Hindlimb muscle (tissue), 1 donor: Measurements from ENCODE around the gene AUTS2. TPM values are rescaled to one million over a fixed set of nuclear protein-coding genes. Genes with fewer than 3 reads are reported as not detected.
"Not testable (repeated sequence)": the region's sequence is repeated elsewhere in the genome, so short reads cannot be mapped to it uniquely, and the experiment has no call there.

Source experiments
- DNase-seq: peaks from one replicate; pipeline ENCODE4 v3.0.0-alpha.2; 2013
- polyA plus RNA-seq: library from polyadenylated mRNA; unstranded; fragments of 120-200 nt; gene quantifications from one replicate; pipeline ENCODE4 v1.2.1, GENCODE V29; 2013; ENCODE audit not compliant: insufficient read length

The AUTS2 gene
- polyA plus RNA-seq, 1 donor, result 80.5 TPM

DNA sequence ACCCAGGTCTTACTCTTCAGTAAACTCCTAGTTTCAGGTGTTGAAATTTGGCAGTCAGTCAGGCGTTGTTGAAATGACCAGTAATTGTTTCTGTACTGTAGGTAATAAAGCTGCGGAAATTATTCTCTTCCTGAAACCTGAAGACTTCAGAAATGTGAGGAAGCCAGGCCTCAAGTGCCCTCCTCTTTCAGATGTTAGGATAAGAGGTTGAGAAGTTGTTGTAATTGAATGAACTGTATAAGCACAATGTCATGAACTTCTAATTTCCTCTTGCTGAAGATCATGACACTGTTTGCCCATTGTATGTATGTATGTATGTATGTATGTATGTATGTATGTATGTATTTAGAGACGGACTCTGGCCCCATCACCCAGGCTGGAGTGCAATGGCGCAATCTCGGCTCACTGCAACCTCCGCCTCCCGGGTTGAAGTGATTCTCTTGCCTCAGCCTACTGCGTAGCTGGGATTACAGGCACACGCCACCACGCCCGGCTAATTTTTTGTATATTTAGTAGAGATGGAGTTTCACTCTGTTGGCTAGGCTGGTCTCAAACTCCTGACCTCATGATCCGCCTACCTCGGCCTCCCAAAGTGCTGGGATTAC is 1131.4 kb downstream of the AUTS2 start:
- DNase-seq, result not testable (repeated sequence)

DNA sequence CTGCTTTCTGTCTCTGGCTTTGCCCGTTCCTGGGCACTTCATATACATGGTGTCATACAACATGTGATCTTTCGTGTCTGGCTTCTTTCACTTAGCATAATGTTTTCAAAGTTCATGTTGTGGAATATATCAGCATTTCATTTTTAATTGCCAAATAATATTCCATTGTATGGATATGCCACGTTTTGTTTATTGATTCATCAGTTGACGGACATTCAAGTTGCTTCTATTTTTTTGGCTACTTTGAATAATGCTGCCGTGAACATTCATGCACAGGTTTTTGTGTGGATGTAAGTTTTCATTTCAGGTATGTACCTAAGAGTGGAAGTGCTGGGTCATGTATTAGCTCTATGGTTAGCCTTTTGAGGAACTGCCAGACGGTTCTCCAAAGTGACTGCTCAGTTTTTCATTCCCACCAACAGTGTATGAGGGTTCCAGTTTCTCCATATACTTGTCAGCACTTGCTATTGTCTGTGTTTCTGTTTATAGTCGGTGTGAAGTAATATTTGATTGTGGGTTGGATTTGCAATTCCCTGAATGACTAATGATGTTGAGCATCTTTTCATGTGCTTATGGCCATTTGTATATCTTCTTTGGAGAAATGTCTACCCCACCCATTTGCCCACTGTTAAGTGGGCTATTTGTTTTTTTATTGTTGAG is 1132.3 kb downstream of the AUTS2 start:
- no peak for DNase-seq

DNA sequence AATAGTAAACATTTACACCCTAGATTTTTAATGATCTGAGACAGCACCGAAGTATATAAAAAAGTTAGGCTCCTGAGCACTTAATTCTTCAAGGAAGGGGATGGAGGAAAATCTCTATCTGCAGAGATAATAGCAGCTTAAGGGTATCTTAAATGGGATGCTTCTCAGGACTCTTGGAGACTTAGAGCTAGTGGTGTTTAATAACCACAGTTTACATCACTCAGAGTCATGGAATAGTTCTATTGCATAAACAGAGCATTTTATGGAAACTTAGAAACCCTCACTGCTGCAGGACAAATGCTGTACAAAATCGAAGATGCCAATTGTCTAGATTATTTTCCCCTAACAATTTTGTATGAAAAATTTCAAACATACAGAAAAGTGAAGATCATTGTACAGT is 1134.8 kb downstream of the AUTS2 start:
- no peak for DNase-seq

DNA sequence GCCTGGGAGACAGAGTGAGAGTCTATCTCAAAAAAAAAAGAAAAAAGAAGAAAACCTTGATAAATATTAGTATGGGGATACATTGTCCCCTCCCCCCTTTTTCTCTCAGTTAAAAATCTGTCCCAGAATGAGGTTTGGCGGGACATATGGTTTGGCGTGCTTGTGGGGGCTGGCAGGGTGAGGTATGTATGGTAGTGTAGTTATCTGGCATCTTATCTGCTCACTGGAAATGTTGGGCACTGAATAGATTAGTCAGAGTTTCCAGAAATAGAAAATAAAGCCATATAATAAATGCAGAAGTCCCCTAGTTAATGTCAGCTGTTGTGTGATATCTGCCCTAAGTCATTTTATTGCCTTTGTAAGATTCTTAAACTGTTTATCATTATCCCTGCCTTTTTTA is 1136.1 kb downstream of the AUTS2 start:
- DNase-seq, result no peak

DNA sequence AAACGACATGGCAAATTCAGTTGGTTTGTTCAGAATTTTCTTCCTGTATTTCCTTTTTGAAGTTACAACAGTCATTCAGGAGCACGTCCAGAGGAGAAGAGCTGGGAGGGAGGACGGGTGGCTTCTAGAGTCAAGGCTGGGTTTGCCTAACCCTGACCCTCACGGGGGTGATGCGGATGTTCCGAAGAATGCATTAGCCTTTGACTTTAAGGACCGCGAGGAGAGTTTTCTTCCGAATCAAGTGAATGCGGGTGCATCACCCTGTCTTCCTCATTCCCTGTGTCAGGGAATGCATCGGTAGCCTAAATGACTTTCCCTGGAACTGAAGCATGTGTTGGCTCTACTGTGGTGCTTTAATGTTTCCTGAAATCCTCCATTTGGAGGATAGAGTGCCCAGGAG is 1137.0 kb downstream of the AUTS2 start:
- no peak for DNase-seq

DNA sequence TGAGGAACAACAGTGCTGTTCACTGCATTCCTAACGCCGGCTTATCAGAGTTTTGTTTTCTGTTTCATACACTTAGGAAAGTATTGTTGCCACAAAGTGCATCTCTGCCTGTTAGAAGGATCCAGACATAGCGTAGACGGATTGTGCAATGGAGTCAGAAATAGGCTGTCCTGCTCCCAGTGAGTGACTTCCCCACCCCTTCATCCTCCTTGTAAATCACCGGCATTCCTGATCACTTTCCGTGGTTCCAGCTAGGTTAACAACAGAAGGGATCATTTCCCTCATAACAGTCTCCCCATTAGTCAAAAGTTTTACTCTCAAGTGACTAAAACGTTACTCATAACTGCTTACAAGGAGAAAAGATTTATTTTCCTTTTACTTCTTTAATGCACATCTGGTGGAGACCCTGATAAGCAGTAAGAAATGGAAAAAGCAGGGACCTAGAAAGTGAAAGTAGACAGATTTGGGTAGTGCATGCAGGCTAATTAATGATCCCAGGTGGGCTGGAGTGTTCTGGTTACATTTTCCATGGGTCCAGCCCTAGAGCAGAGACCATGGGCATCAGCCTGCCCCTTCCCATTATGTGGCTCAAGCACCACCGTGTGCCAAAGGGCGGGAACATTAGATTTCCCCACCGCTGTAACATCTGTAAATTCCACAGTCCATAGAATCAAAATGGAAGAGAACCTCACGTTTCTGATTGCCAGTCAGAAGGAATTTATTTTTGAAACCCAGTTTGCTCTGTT is 1138.6 kb downstream of the AUTS2 start:
- DNase-seq, result peak; percentile 20

DNA sequence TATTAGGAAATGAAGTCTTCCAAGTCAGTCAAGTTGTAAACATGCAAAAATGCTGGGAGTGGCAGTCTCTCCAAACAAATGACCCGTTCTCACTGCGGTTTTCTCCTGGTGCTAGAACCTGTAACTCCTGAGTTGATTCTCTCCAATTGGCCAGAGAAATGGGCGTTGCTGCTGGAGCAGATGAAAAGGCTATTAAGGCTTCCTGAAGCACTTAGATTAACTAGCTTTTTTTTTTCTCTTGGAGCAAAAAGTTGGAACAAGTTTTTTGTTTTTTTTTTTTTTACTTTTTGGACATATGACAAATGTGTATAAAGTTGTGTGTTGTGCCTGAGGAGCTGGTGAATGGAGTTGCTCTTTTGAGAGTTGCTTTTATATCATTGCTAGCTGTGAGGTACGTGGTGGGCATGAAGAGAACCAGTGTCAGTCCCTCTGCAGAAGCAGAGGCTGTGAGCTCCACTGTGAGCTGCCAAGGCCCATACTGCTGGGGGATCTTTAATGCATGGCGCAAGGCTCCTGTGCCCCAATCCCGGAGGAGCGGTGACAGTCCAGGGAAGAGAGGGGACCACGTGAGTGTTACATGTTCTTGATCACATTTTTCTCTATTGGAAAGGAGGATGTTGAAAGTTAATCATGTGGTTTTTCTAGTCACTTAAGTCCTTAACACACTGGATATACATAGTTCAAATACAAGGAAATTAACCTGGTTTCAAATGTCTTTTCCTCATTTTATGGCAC is 1140.0 kb downstream of the AUTS2 start:
- peak; percentile 18 for DNase-seq

DNA sequence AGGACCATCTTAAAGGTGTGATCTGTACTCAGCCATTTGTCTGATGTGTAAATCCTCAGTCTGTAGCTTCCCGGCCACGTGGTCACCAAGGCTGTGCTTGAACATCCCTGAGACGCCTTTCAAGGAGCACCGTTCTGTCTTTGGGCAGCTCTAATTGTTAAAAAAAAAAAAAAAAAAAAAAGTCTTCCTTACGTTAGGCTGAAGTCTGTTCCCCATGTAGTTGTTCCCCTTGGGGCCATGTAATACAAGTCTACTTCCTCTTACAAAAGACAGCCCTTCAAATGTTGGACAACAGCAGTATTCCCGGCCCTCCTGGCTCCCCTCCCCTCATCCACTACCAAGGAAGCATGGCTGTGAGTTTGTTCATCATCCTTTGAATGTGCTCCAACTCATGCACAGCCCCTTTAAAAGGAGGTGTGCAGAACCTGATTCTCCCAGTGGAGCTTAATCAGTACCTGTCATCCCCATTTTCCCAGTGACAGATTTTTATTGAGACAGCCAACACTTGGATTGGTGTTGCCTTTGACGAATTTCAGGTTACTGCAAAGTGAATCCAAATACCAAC is 1141.5 kb downstream of the AUTS2 start:
- DNase-seq, result no peak

DNA sequence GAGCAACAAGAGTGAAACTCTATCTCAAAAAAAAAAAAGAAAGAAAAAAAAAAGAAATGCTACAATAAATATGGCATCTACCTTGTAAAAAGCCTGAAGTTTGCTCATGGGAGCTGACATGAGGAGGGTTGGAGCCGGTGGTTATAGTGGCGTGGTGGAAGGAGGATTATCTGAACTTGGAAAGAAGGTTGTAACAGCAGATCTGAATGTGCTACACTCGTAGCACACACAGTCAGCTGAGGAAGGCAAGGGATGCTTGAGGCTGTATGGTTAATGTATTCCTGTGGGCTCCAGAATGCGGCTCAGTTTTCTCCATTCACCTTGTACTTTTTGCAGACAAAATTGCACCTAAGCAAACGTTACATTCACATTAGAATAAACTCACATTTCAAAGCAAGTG is 1143.4 kb downstream of the AUTS2 start:
- no peak for DNase-seq

DNA sequence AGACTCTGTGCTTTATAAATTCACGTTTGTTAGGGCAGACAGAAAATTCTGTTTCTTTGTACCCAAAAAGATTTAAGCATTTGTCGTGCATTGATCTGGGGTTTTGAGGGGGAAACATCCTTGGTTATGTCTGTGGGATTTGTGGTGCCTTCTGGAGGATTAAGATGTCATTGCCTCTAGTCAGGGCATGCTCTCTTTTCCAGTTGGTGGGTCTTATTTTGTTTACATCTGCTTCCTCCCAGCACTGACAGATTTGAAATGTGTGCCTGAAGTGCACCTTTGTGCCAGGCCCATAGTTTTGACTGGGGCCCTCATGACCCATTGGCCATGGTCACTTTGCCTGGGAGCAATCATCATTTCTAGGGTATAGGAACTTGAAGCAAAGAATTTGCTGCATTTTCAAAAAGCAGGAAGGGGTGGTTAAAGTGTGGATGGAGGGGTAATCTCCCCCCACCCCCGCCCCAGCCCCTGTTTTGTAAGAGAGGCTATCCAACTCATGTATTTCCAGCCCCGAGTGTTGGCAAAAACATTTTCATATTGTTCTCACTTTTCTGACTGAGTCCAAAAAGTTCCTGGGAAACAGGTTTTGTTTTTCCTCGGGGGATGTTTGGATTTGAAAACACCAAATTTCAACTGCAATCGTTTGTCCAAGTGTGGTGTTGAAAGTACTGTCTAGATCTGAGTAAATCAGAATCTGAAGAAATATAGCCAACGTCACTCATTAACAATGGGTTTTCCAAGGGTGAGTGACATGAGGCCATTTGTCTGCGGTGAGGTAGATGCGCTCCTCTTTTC is 1145.5 kb downstream of the AUTS2 start:
- no peak for DNase-seq

DNA sequence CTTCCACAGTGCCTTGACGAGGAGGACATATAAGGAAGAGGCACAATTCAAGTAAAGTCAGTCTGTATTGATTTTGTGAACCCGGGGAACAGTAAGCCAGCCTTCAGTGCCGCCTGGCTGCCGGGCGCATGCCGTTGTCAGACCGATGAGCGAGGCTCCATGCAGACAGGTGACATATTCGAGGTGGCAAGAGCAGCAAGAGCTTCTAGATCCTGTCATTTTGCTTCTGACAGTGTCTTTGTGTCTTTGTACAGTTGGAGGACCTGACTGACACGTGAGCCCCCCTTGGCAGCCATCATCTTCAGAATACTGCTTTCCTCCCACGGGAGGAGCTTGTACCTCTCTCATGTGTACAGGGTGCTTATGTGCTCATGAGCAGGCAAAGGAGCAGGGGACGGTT is 1146.2 kb downstream of the AUTS2 start:
- no peak for DNase-seq

DNA sequence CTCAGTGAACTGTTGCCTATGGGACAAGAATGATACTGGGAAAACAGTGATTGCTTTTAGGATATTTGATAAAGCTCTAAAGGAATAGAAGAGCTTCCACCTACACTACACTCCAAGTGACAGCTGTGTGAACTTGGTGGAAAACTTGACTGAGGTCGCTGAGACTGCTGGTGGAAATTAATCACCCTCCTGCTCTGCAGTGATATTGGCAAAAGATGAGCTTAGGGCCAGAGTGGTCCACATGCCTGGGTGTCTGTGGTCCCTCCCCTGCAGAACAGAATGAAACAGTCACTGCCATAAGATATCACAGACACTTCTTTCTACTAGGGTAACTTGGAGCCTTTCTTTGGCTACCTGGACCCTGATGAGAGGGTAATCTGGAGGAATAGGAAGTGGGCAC is 1151.6 kb downstream of the AUTS2 start:
- no peak for DNase-seq

DNA sequence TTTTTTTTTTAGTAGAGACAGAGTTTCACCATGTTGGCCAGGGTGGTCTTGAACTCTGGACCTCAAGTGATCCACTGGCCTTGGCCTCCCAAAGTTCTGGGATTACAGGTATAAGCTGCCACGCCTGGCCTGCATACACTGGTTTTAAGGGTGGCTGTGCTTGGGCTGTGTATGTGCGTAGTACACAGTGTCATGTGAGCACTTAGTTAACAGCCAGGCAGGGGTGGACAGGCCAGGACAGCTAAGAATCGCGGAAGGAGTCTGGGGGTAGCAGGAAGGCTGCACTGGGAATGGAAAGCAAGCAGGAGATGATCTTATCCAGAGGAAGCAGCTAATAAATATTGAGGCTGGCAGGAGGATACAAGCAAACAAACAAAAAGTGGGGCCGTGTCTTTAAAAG is 1153.6 kb downstream of the AUTS2 start:
- DNase-seq, result no peak

DNA sequence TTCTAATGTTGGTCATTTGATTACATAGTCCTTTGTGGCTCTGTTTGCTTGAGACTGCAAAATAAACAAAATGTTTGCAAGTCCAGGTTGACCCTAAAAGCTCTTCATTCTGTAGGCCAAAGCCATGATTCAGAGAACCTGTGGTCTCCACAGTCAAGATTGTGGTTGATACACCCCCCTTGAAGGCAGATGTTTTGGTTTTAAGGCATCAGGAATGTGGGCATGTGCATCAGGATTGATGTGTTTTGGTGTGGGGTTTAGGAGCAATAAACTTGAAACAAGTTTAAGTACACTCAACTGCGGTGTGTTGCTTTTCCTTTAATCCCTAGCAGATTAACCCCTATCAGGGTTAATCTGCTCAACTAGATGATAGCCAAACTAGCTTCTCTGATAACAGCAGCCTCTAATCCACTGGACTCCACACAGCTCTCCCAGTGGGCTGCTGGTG is 1154.5 kb downstream of the AUTS2 start:
- no peak for DNase-seq

DNA sequence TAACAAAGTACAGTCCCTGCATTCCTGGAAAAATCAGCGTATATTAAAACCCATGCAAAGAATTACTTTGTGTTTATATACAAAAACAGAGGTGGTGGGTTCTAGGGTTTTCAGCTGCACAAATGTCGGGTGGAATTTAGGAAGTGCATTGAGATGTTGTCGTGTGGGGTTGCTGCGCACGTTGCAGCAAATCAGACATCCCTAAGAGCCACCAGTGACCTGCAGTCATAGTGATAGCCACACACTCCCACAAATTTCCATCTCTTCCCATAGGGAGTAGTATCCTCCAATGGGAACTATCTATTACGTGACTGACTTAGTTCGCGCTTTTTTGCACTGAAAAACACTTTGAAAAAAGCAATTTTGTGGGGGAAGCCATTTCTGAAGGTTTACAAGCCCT is 1158.5 kb downstream of the AUTS2 start:
- DNase-seq, result no peak

DNA sequence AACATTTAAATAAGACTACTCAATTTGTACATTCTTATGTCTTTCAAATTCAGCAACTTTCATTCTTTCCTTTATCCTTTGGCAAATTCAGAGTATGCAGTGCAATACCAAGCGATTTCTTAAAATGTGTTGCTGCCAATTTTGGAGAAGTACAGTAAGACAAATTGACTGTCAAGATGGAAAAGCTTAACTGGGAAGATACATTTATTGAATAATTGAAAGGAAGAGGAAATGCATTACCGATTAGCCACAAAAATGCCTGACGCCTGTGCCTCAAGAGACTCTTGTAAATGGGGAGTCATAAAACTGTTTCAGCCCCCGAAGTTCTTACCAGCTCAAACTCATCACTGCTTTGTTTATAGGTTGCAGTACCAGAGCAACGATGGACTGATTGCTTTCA is 1160.4 kb downstream of the AUTS2 start:
- no peak for DNase-seq

DNA sequence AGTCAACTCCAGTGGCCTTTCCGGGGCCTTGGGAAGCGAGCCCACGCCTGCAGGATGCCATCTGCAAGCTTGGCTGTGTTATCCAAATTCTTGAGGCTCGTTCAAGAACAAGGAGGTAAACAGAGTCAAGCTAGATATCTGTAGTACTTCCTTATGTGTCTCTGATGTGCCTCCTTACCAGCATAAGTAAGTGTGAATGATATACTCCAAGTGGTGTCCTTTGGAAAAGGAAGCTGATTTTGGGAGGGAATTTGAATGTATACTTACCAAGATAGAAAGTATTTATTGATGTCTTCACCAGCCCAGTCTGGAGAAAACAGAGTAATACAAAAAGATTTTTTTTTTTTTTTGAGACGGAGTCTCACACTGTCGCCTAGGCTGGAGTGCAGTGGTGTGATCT is 1161.4 kb downstream of the AUTS2 start:
- no peak for DNase-seq

DNA sequence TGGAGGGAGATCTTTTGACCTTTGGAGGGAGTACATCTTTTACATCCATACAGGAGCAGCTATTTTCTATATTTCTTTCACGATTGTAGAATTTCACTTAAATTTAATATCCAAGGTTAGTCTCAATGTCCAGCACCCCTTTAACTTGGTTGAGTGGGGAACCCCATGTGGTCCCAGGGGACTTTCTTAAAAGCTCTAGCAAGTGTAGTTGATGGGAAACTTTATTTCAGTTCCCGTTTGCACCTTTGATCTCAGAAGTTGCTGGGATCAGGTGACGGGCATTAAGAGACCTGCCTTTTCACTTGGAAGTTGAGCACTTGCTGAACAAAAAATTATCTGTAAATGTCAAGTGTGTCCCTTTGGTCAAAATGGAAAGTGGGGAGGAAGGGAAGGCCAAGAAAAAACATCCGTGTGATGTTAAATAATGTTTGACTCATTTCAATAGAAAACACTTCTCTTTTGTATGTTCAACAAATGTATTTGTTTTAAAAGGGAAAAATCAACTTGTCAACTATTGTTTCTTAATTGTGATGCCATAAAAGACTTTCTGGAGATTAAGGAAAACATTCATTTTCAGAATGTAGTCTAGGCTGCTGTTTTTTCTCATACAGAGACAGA is 1163.5 kb downstream of the AUTS2 start:
- DNase-seq, result no peak

DNA sequence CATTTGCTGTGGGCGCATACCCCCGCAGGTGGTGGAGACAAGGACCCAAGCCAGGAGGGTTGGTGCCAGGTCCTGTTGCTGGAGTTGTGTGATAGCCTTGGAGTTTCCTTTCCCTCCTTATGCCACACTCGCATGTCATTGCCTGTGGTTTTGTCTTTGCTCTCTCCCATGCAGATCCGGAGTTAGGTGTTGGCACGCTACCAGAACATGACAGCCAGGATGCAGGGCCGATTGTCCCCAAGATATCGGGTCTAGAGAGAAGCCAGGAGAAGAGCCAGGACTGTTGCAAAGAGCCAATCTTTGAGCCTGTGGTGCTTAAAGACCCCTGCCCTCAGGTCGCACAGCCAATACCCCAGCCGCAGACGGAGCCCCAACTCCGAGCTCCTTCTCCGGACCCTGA is 1164.4 kb downstream of the AUTS2 start:
- DNase-seq, result no peak

DNA sequence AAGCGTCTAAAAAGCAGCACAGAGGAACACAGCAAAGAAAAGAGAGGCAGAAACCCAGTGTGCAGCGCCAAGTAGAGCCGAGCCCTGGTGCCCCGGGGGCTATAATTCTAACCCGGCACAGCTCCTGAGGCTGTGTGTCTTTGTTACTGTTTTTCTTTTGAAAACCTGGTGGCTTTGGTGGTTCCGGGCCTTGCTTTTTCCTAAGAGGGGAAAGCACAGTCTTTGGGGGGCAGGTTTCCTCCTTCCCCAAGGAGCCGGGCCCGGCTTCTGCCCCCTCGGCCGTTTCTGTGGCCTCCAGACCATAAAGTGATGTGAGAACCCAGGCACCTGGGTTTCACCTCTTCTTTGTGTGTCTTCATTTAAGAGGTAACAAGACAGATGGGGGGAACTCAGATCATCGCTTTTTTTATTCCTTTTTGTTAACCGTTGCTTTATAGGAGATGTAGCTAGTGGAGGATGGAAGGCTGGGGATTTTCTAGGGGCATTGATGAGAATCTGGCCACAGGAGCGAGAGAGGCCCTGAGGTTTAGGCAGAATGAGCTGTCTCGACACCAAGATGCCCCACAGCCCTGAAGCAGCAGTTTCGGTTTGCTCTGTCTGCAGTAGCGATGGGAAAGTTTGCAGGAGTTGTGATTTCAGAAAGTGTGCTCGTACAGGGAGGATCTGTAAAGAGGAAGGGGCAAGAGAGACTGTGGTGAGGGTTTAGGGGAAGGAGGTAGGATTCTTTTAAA is 1165.9 kb downstream of the AUTS2 start:
- no peak for DNase-seq

DNA sequence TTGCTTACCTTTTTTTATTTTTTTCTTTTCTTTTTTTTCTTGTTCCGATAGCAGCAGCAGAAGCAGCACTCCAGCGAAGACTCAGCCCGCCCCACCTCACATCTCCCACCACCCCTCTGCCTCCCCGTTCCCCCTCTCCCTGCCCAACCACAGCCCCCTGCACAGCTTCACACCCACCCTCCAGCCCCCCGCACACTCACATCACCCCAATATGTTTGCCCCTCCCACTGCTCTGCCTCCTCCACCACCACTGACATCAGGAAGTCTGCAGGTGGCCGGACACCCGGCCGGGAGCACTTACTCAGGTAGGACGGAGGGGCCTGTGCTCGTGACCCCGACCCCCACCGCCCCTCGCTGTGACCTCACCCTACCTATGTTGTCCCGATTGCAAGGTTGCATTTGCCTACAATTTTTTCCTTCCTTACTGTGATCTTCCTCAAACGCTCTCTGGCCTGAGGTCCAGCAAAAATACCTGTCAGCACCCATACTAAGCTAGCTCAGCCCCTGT is 1166.5 kb downstream of the AUTS2 start:
- DNase-seq, result no peak
